Caco-2 (cell line): ENCODE measurements around the gene CRHR1. TPM values are rescaled to one million over a fixed set of nuclear protein-coding genes. Genes with fewer than 3 reads are reported as not detected.

Source experiments
- BruUV-seq: library from RNA; stranded (reverse); fragments of 400-500 nt; replicated peaks from 2 replicates; lab custom pipeline; 2021; lab: Mats Ljungman, UMichigan
- CTCF ChIA-PET: fragments of 300-600 bp; sonication (Branson Sonifier 250); formaldehyde crosslinking; loops from one replicate; lab custom pipeline; 2022; ENCODE audit warnings: antibody characterized with exemption; lab: Charles Lee
- POLR2A ChIA-PET: fragments of 300-600 bp; sonication (Branson Sonifier 250); formaldehyde crosslinking; loops from one replicate; lab custom pipeline; 2022; ENCODE audit warnings: antibody characterized with exemption; lab: Charles Lee
- DNase-seq, 2 experiments: peaks; one replicate each; pipeline versions ENCODE4 v3.0.0 to v3.0.0-alpha.2; 2020 to 2022
- H3K27me3 ChIP-seq: replicated peaks from 2 replicates; pipeline ENCODE4 v1.6.0; 2011; ENCODE audit warnings: low read length; ENCODE audit not compliant: control insufficient read depth, insufficient read depth
- H3K36me3 ChIP-seq: 2 replicates; pipeline ENCODE4 v1.5.1; 2011; ENCODE audit warnings: low read length; ENCODE audit not compliant: control insufficient read depth, insufficient read depth
- H3K4me1 ChIP-seq: fragments of 250-450 bp; sonication (Bioruptor Pico); 2 replicates; pipeline ENCODE4 v1.5.1; 2020; ENCODE audit warnings: mild to moderate bottlenecking
- H3K4me3 ChIP-seq: 2 replicates; pipeline ENCODE4 v1.5.1; 2011; ENCODE audit warnings: low read depth, mild to moderate bottlenecking, control low read depth, low read length
- H3K9me3 ChIP-seq: fragments of 250-450 bp; sonication (Bioruptor Pico); 2 replicates; pipeline ENCODE4 v1.5.1; 2020; ENCODE audit warnings: mild to moderate bottlenecking, moderate library complexity
- H3K27ac Mint-ChIP-seq: one replicate; pipeline ENCODE4 v1.8.0; 2022; ENCODE audit warnings: mixed read lengths; ENCODE audit not compliant: unreplicated experiment
- H3K27me3 Mint-ChIP-seq: one replicate; pipeline ENCODE4 v1.8.0; 2022; ENCODE audit warnings: mixed read lengths; ENCODE audit not compliant: insufficient read depth, unreplicated experiment
- H3K36me3 Mint-ChIP-seq: one replicate; pipeline ENCODE4 v1.8.0; 2022; ENCODE audit warnings: mild to moderate bottlenecking, mixed read lengths; ENCODE audit not compliant: insufficient read depth, unreplicated experiment
- H3K4me1 Mint-ChIP-seq: one replicate; pipeline ENCODE4 v1.8.0; 2022; ENCODE audit warnings: low read depth, mixed read lengths; ENCODE audit not compliant: unreplicated experiment
- H3K4me3 Mint-ChIP-seq: one replicate; pipeline ENCODE4 v1.8.0; 2022; ENCODE audit warnings: mild to moderate bottlenecking, moderate library complexity, mixed read lengths; ENCODE audit not compliant: unreplicated experiment
- H3K9me3 Mint-ChIP-seq: one replicate; pipeline ENCODE4 v1.8.0; 2022; ENCODE audit warnings: mixed read lengths; ENCODE audit not compliant: unreplicated experiment
- CTCF ChIP-seq, 2 experiments: fragments of 200-600 bp in 1 of 2; IDR thresholded peaks; 1 replicate in 1 of 2; 2 replicates in 1 of 2; pipeline versions ENCODE4 v1.5.1 to v1.8.0; 2011 to 2022; ENCODE audit warnings: antibody characterized with exemption in 1 of 2, control low read depth in 1 of 2, inconsistent platforms in 1 of 2, low read depth in 1 of 2, low read length in 1 of 2, mild to moderate bottlenecking in 1 of 2, moderate library complexity in 1 of 2; ENCODE audit not compliant: insufficient read depth in 1 of 2, severe bottlenecking in 1 of 2, unreplicated experiment in 1 of 2
- intact Hi-C: fragments of 100-400 bp; cut with micrococcal nuclease; formaldehyde crosslinking; loops from one replicate; pipeline ENCODE4 v1.10.0; 2022; ENCODE audit not compliant: unreplicated experiment
- total RNA-seq: library from RNA; stranded (reverse); gene quantifications from 2 replicates; pipeline ENCODE4 v1.2.3, GENCODE V29; 2022

CRHR1 gene
- total RNA-seq, 1 experiment from 2014 or later: not detected

- Histone ChIP-seq H3K9me3 (no peaks in the 10 kb centered on the region), H3K36me3 (no peaks in the 10 kb centered on the region), H3K4me1 (no peaks in the 10 kb centered on the region), H3K27me3 (no peaks in the 10 kb centered on the region), H3K4me3 (no peak overlapping the region)
- ChIA-PET POLR2A (no interaction called here), CTCF (no interaction called here)
- Mint-ChIP-seq H3K27me3 (peaks cover 10% of the 10 kb centered on the region), H3K9me3 (no peaks in the 10 kb centered on the region), H3K27ac (no peak overlapping the region), H3K36me3 (no peaks in the 10 kb centered on the region), H3K4me1 (no peaks in the 10 kb centered on the region), H3K4me3 (no peak overlapping the region)
- TF ChIP-seq CTCF (IDR thresholded peaks at IDR 0.05; ENCODE audit: insufficient read depth in 1 of 2, low read depth in 1 of 2, low read length in 1 of 2, severe bottlenecking in 1 of 2, unreplicated experiment in 1 of 2): no peak
- no TSS peak for BruUV-seq
- intact Hi-C loops: no loop called here
- no peak for DNase-seq
These were observed 92.4 kb downstream of the CRHR1 start for GRCh38 chr17:45876539-45876938.

GRCh38 chr17:45877467-45877866 lies 93.3 kb downstream of the CRHR1 start:
- ChIA-PET CTCF (no interaction called here), POLR2A (no interaction called here)

DNA sequence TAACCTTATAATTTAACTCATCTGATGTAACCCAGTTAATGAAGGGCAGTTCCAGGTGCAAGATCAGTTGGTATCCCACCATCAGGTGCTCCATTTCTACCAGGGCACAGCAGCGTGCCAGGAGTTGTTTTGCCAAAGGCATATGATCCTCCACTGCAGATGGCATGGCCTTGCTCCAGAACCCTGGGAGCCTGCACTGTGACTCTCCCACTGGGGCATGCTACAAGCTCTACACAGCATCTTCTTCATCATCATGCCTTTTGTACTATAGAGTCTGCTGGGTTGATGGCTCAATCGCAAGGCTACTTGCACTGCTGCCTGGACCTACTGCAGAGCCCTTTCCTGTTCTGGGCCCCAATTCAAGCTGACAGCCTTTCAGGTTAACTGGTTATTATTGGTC lies 98.9 kb downstream of the CRHR1 start:
- H3K4me1 Mint-ChIP-seq: no peaks in the 10 kb centered on the region
- CTCF ChIA-PET: no interaction called here
- Histone ChIP-seq H3K4me1 (no peaks in the 10 kb centered on the region), H3K9me3 (no peaks in the 10 kb centered on the region), H3K27me3 (no peaks in the 10 kb centered on the region), H3K4me3 (no peak overlapping the region), H3K36me3 (no peaks in the 10 kb centered on the region)
- TF ChIP-seq CTCF (IDR thresholded peaks at IDR 0.05; ENCODE audit: insufficient read depth in 1 of 2, low read depth in 1 of 2, low read length in 1 of 2, severe bottlenecking in 1 of 2, unreplicated experiment in 1 of 2): no peak
- H3K9me3 Mint-ChIP-seq: no peaks in the 10 kb centered on the region
- H3K36me3 Mint-ChIP-seq: no peaks in the 10 kb centered on the region
- BruUV-seq: no TSS peak
- no peak for DNase-seq
- no peak overlapping the region for H3K4me3 Mint-ChIP-seq
- POLR2A ChIA-PET: no interaction called here
- H3K27ac Mint-ChIP-seq: no peak overlapping the region
- intact Hi-C loops: no loop called here
- peaks cover 7% of the 10 kb centered on the region for H3K27me3 Mint-ChIP-seq

More at GRCh38 chr17:45877467-45877866, 93.3 kb downstream of the CRHR1 start:
- Mint-ChIP-seq H3K36me3 (no peaks in the 10 kb centered on the region), H3K9me3 (no peaks in the 10 kb centered on the region), H3K27ac (no peak overlapping the region), H3K4me1 (no peaks in the 10 kb centered on the region), H3K4me3 (no peak overlapping the region), H3K27me3 (peaks cover 10% of the 10 kb centered on the region)
- TF ChIP-seq CTCF (IDR thresholded peaks at IDR 0.05; ENCODE audit: insufficient read depth in 1 of 2, low read depth in 1 of 2, low read length in 1 of 2, severe bottlenecking in 1 of 2, unreplicated experiment in 1 of 2): no peak
- no TSS peak for BruUV-seq
- DNase-seq: no peak
- Histone ChIP-seq H3K4me3 (no peak overlapping the region), H3K36me3 (no peaks in the 10 kb centered on the region), H3K4me1 (no peaks in the 10 kb centered on the region), H3K9me3 (no peaks in the 10 kb centered on the region), H3K27me3 (no peaks in the 10 kb centered on the region)
- intact Hi-C loops: no loop called here

Other genes with a start within 250 kb of the CRHR1 start
- gene SPPL2C, start 60.6 kb downstream of the CRHR1 start, total RNA-seq: not detected in 2 replicates
- 0.60 and 0.95 TPM in 2 replicates for gene MAPT, start 110.2 kb downstream of the CRHR1 start, total RNA-seq
- gene STH, start 214.9 kb downstream of the CRHR1 start, total RNA-seq: not detected in 2 replicates